ENCODE results near the gene SNRNP70. TPM values are rescaled to one million over a fixed set of nuclear protein-coding genes. Genes with fewer than 3 reads are reported as not detected.
"Not testable (repeated sequence)": the region's sequence is repeated elsewhere in the genome, so short reads cannot be mapped to it uniquely, and the experiment has no call there.

Gene SNRNP70
- total RNA-seq, 1 experiment from 2014 or later: 259 TPM

DNA sequence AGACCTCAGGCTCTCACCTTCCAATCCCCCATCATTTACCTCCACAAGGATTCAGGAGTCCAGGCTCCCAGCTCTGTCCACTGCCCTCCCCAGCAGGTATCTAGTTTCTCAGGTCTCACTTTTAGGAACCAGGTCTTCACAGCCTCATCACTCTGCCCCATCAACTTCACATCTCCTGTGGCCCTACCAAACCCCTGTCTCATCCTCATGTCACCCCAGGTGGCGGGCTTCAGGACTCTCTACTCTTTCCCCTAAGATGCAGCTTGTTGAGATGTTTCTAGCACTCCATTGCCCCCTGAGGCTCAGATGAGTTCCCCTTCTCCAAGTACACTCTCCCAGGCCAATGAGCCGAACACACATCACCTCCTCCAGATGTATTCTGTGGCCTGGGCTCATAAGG lies 35.6 kb downstream of the SNRNP70 start:
- intact Hi-C loops (cut with micrococcal nuclease; ENCODE audit: unreplicated experiment): no loop called here
- Mint-ChIP-seq H3K9me3 (ENCODE audit: unreplicated experiment) (no peaks in the 10 kb centered on the region), H3K36me3 (ENCODE audit: insufficient read depth, unreplicated experiment) (peaks cover 24% of the 10 kb centered on the region), H3K4me1 (ENCODE audit: low read depth, unreplicated experiment) (peaks cover 39% of the 10 kb centered on the region), H3K4me3 (ENCODE audit: unreplicated experiment) (peak overlapping the region; percentile 94), H3K27me3 (ENCODE audit: insufficient read depth, unreplicated experiment) (peaks cover 4% of the 10 kb centered on the region), H3K27ac (ENCODE audit: unreplicated experiment) (no peak overlapping the region)
- ChIA-PET CTCF (no interaction called here), POLR2A (no interaction called here)
- TF ChIP-seq CTCF (IDR thresholded peaks at IDR 0.05; ENCODE audit: insufficient read depth in 1 of 2, low read depth in 1 of 2, low read length in 1 of 2, severe bottlenecking in 1 of 2, unreplicated experiment in 1 of 2): no peak
- DNase-seq: no peak
- Histone ChIP-seq H3K4me3 (ENCODE audit: low read depth, low read length) (no peak overlapping the region), H3K27me3 (replicated peaks; ENCODE audit: control insufficient read depth, insufficient read depth, low read length) (no peaks in the 10 kb centered on the region), H3K36me3 (ENCODE audit: control insufficient read depth, insufficient read depth, low read length) (no peaks in the 10 kb centered on the region), H3K9me3 (no peaks in the 10 kb centered on the region), H3K4me1 (peaks cover 27% of the 10 kb centered on the region)
- no TSS peak for BruUV-seq (replicated peaks)

DNA sequence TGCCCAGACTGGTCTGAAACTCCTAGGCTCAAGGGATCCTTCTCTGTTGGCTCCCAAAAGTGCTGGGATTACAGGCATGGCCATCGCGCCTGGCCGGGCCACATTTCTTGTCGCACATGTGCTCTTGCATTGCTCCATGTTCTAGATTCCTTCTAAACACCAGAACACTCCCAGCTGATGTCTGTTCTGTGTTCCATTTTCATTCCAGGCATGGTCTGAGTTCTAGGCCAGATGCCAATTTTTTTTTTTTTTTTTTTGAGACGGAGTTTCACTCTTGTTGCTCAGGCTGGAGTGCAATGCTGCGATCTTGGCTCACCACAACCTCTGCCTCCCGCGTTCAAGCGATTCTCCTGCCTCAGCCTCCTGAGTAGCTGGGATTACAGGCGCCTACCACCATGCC lies 36.6 kb downstream of the SNRNP70 start:
- H3K4me3 ChIP-seq (ENCODE audit: low read depth, low read length); BruUV-seq (replicated peaks); H3K27me3 Mint-ChIP-seq (ENCODE audit: insufficient read depth, unreplicated experiment); DNase-seq; intact Hi-C loops (cut with micrococcal nuclease; ENCODE audit: unreplicated experiment); H3K9me3 ChIP-seq; H3K27me3 ChIP-seq (replicated peaks; ENCODE audit: control insufficient read depth, insufficient read depth, low read length); H3K27ac Mint-ChIP-seq (ENCODE audit: unreplicated experiment); H3K4me3 Mint-ChIP-seq (ENCODE audit: unreplicated experiment); H3K36me3 ChIP-seq (ENCODE audit: control insufficient read depth, insufficient read depth, low read length); H3K9me3 Mint-ChIP-seq (ENCODE audit: unreplicated experiment); POLR2A ChIA-PET: not testable (repeated sequence)
- H3K4me1 ChIP-seq: peaks cover 27% of the 10 kb centered on the region
- H3K4me1 Mint-ChIP-seq (ENCODE audit: low read depth, unreplicated experiment): peaks cover 31% of the 10 kb centered on the region
- CTCF ChIA-PET: interaction anchor here (0.7 kb wide), 1 partner anchor 73 kb away, joined by 7 read pairs; no protein-coding TSS in a partner anchor
- peaks cover 24% of the 10 kb centered on the region for H3K36me3 Mint-ChIP-seq (ENCODE audit: insufficient read depth, unreplicated experiment)

DNA sequence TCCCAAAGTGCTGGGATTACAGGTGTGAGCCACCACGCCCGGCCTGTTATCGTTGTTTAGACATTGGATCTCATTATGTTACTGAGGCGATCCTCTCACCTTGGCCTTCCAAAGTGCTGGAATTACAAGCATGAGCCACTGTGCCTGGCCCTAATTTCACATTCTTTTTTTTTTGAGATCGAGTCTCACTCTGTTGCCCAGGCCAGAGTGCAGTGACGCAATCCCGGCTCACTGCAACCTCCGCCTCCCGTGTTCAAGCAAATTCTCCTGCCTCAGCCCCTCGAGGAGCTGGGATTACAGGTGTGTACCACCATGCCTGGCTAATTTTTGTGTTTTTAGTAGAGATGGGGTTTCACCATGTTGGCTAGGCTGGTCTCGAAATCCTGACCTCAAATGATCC lies 38.0 kb downstream of the SNRNP70 start:
- DNase-seq; H3K4me3 Mint-ChIP-seq (ENCODE audit: unreplicated experiment); H3K9me3 ChIP-seq; POLR2A ChIA-PET; H3K27me3 ChIP-seq (replicated peaks; ENCODE audit: control insufficient read depth, insufficient read depth, low read length); BruUV-seq (replicated peaks); H3K9me3 Mint-ChIP-seq (ENCODE audit: unreplicated experiment); intact Hi-C loops (cut with micrococcal nuclease; ENCODE audit: unreplicated experiment); H3K4me3 ChIP-seq (ENCODE audit: low read depth, low read length); H3K27ac Mint-ChIP-seq (ENCODE audit: unreplicated experiment); H3K27me3 Mint-ChIP-seq (ENCODE audit: insufficient read depth, unreplicated experiment); CTCF ChIA-PET; H3K36me3 ChIP-seq (ENCODE audit: control insufficient read depth, insufficient read depth, low read length): not testable (repeated sequence)
- peaks cover 20% of the 10 kb centered on the region for H3K4me1 ChIP-seq
- peaks cover 25% of the 10 kb centered on the region for H3K36me3 Mint-ChIP-seq (ENCODE audit: insufficient read depth, unreplicated experiment)
- peaks cover 24% of the 10 kb centered on the region for H3K4me1 Mint-ChIP-seq (ENCODE audit: low read depth, unreplicated experiment)

GRCh38 chr19:49125025-49125731 lies 39.9 kb downstream of the SNRNP70 start:
- Mint-ChIP-seq H3K4me1 (ENCODE audit: low read depth, unreplicated experiment) (peaks cover 32% of the 10 kb centered on the region), H3K27me3 (ENCODE audit: insufficient read depth, unreplicated experiment) (peaks cover 4% of the 10 kb centered on the region), H3K4me3 (ENCODE audit: unreplicated experiment) (peak overlapping the region; percentile 71), H3K27ac (ENCODE audit: unreplicated experiment) (peak overlapping the region; percentile 80), H3K9me3 (ENCODE audit: unreplicated experiment) (peaks cover 7% of the 10 kb centered on the region), H3K36me3 (ENCODE audit: insufficient read depth, unreplicated experiment) (peaks cover 26% of the 10 kb centered on the region)
- no peak for TF ChIP-seq CTCF (IDR thresholded peaks at IDR 0.05; ENCODE audit: insufficient read depth in 1 of 2, low read depth in 1 of 2, low read length in 1 of 2, severe bottlenecking in 1 of 2, unreplicated experiment in 1 of 2)
- peak; percentile 79 to 92 for DNase-seq
- intact Hi-C loops (cut with micrococcal nuclease; ENCODE audit: unreplicated experiment): no loop called here
- no TSS peak for BruUV-seq (replicated peaks)
- Histone ChIP-seq H3K9me3 (no peaks in the 10 kb centered on the region), H3K4me1 (peaks cover 17% of the 10 kb centered on the region), H3K27me3 (replicated peaks; ENCODE audit: control insufficient read depth, insufficient read depth, low read length) (no peaks in the 10 kb centered on the region), H3K36me3 (ENCODE audit: control insufficient read depth, insufficient read depth, low read length) (peaks cover 2% of the 10 kb centered on the region; the same call in 1 of the 2 replicates), H3K4me3 (ENCODE audit: low read depth, low read length) (peak overlapping the region; percentile 24)
- CTCF ChIA-PET: interaction anchor here (0.6 to 1.5 kb wide), 7 partner anchors 11 to 791 kb away, joined by 3 to 13 read pairs (median 8); partner anchors contain the start of gene LIN7B
- POLR2A ChIA-PET: interaction anchor here (0.5 to 0.7 kb wide), 5 partner anchors 9 to 737 kb away, joined by 3 to 4 read pairs (median 3); partner anchors contain the start of gene LIN7B

Data from Caco-2 (cell line).